COLO668 (cell line): ENCODE results near the gene TFDP1.

Source experiments
- DNase-seq: peaks from one replicate; lab custom pipeline; 2025; ENCODE audit not compliant: unreplicated experiment; lab: John Stamatoyannopoulos, UW

TFDP1 gene

GRCh38 chr13:113628291-113629270 is 44.0 kb downstream of the TFDP1 start:
- DNase-seq = peak; percentile 35

- peak; percentile 53 for DNase-seq
Observed at GRCh38 chr13:113629866-113630265, 45.3 kb downstream of the TFDP1 start.

DNA sequence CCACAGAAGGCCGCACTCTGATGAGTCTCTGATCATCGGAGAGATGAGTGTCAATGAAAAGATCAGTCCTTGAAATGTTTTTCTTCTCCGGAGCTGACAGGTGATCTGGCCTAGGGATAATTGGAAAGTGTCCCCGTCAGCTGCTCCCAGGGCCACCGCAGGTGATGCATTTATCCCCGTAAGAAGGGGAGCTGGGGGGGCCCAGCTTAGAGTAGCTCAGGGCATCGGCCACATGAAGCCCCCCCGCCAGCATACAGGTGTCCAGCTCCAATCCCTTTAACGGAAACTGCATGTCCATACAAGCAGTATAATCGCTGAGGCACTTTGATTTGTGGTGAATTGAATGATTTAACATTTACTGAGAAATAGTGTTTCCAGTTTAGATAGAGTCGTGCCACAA is 45.7 kb downstream of the TFDP1 start:
- DNase-seq = peak; percentile 51

DNA sequence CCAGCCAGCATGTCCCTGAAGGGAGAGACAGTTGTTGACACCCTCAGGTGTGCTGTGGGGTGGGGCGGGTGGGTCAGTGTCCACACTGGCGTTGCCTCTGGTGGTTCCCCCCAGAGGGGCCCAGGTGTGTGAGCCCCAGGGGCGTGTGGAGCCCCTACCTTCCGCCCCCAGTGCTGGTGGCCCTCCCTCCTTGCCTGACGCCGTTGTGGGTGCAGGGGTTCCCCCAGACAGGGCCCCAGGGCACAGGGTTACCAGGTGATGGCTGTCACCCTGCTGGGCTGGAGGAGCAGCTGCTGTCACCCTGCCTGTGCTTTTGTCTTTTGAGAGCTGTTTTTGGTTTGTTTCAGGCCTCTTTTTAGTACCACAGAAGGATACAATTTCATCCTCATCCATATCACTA is 46.3 kb downstream of the TFDP1 start:
- DNase-seq = peak; percentile 53

GRCh38 chr13:113631341-113632095 is 47.0 kb downstream of the TFDP1 start:
- no peak for DNase-seq

DNA sequence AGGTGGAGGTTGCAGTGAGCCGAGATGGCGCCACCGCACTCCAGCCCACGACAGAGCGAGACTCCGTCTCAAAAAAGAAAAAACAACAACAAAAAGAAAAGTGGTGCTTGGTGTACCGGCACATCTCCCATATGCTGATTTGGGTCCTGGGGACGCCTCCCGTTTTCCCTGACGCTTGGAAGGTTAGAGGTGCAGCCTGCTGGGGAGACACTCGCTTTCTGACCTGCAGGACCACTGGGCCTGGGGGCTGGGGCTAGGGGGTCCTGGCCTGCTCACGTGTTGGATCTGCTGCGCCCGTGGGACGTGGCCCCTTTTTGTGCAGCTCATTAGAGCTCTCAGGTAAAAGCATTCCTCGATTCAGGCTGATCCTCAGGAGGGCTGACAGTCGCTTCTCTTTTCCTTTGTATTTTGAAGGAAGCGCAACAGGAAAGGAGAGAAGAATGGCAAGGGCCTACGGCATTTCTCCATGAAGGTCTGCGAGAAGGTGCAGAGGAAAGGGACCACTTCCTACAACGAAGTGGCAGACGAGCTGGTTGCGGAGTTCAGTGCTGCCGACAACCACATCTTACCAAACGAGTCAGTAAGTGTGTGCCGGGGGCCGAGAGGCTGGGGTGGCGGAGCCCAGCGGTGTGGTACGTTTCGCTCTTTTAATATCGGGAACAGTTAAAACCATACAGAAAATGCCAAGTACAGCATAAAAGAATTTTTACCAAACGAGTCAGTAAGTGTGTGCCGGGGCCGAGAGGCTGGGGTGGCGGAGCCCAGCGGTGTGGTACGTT is 48.3 kb downstream of the TFDP1 start:
- DNase-seq = no peak

DNA sequence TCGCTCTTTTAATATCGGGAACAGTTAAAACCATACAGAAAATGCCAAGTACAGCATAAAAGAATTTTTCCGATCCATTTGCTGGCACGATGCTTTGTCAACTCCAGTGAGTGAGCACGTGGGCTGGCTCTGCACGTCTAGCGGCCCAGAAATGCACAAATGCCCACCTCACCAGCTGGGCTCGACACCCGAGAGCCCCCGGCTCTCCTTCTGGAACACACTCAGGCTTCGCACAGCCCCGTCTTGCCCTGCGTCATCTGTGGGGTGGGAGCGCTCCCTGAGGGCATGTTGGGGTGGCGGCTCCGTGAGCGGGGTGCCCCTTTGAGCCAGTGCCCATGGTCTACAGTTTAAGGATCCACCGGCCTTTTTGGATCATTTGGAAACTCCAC is 48.9 kb downstream of the TFDP1 start:
- DNase-seq = no peak

DNA sequence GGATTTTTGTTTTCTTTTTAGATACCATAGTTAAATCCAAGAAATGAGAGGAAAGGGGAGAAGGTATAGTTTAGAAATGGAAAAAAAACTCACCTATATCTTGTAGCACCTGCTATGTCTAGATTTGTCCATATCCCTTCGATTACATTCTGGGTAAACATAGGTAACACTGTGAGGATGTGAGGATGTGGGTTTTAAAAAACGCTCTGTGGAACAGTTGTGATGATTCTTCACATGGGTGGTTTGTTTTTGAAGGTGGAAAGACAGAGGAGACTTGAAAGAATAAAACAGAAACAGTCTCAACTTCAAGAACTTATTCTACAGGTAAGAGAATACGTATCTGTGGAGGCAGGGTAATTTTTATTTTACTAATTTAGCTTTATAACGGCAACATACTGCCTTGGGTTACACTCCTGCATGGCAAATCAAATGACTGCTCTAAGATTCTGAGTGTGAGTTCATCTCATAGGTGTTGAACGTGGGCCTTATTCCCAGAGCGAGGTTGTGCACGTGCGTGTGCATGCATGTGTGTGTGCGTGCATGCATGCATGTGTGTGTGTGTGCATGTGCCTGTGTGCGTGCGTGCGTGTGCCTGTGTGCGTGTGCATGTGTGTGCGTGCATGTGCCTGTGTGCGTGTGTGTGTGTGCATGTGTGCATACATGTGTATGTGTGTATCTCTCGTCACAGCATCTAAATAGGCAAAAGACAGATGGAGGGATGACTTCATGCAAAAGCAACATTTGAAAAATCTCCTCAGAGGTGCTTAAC is 49.9 kb downstream of the TFDP1 start:
- DNase-seq = no peak

GRCh38 chr13:113635048-113635420 is 50.5 kb downstream of the TFDP1 start:
- no peak for DNase-seq

DNA sequence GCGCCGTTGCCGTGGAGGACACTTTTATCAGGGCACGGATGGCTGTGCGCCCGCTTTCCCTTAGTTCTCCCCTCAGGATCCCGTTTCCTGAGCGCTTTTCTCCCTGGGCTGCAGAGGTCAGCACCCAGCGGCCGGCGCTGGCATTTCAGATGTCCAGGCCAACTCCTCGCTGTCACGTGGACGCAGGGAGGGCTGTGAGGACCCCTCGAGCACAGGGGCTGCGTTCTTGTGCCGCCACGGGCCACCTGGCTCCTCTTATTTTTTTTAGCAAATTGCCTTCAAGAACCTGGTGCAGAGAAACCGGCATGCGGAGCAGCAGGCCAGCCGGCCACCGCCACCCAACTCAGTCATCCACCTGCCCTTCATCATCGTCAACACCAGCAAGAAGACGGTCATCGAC is 51.2 kb downstream of the TFDP1 start:
- no peak for DNase-seq

DNA sequence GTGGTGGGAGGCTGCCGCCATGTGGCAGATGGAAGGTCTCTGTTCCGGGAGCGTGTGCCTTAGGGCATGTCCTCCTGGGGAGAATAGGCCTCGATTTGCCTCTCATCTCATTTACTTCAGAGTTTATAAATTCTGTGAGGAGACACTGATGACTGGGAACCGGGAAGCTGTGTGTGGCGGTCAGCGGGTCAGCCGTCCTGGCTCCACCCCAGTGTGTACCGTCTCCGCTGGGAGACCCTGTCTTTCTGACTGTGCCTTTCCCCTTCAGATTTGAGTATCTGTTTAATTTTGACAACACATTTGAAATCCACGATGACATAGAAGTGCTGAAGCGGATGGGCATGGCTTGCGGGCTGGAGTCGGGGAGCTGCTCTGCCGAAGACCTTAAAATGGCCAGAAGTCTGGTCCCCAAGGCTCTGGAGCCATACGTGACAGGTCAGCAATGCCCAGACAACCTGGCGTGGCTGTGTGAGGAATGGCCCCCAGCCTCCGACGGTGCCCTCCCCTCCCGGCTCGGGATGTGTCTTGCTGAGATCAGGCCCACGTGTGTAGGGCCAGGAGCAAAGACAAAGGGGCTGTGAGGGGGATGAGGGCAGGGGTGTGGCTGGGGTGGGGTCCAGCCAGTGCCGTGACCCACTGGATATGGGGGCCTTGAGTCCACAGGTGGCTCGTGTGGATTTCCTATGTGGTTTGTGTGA is 51.9 kb downstream of the TFDP1 start:
- no peak for DNase-seq

- no peak for DNase-seq
Observed at GRCh38 chr13:113637262-113638160, 53.0 kb downstream of the TFDP1 start.

GRCh38 chr13:113638173-113638746 is 53.7 kb downstream of the TFDP1 start:
- DNase-seq = no peak

DNA sequence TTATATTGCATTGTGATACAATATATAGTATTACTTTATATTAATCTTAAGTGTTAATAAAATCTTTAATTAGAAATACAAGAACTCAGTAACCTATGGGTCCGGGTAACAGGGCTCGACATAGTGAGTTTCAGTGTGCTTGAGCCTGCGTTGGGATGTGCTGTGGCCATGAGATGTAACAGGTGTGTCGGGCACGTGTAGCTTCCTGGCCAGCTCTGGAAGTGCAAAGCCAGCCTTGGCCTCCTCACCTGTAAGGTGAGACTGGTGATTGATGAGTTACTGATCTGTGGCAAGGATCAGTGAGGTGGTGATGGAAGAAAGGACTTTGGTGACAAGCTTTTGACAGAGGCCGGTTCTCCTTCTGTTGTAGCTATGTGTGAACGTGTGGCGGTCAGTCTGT is 54.3 kb downstream of the TFDP1 start:
- DNase-seq = no peak

DNA sequence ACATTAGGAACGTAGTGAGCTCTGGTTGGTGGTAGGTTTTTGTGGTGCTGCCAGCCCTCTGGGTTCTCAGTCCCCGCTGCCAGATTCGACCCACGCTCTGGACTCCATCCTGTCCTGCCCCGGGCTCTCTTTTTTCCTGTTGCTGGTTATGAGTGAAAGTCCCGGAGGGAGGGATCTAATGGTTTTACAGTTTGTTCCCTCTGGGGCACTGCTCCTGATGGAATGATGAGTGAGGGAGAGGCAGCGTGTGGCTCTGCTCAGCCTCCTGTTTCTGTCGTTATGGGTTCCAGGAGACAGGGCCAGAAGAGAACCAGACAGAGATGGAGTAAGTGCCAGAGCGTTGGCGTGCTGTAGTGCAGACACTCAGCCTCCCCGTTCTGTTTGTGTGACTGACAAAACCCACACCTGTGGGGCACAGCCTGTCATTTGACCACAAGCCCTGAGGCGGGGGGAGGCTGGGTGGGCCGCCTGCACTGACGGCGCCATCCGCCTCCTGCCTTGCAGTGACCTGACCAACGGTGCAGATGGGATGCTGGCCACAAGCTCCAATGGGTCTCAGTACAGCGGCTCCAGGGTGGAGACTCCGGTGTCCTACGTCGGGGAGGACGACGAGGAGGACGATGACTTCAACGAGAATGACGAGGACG is 55.2 kb downstream of the TFDP1 start:
- no peak for DNase-seq

- DNase-seq = no peak
Observed at GRCh38 chr13:113641426-113641825, 56.9 kb downstream of the TFDP1 start.

- no peak for DNase-seq
Observed at GRCh38 chr13:113642563-113642962, 58.0 kb downstream of the TFDP1 start.

GRCh38 chr13:113643593-113643992 is 59.0 kb downstream of the TFDP1 start:
- DNase-seq = no peak
